OCI-LY3 (cell line): ENCODE data around the gene CCT3.

Experiments
- H2AFZ ChIP-seq: fragments of 200-600, 300-600 bp; shearing (Covaris generic); 2 replicates; pipeline ENCODE4 v1.6.0; 2014; ENCODE audit warnings: antibody characterized with exemption, low read depth, low read length
- H3K27ac ChIP-seq: fragments of 200-600, 300-600 bp; sonication (generic); 2 replicates; pipeline ENCODE4 v1.5.1; 2014; ENCODE audit warnings: mild to moderate bottlenecking, low read length, moderate library complexity, mixed read lengths
- H3K27me3 ChIP-seq: fragments of 200-600, 300-600 bp; sonication (generic); 2 replicates; pipeline ENCODE4 v1.6.1; 2014; ENCODE audit warnings: low read depth, low read length, mixed read lengths
- H3K36me3 ChIP-seq: fragments of 200-600, 300-600 bp; sonication (generic); replicated peaks from 2 replicates; pipeline ENCODE3; 2014; ENCODE audit warnings: low read depth, low read length, mixed read lengths
- H3K4me1 ChIP-seq: fragments of 300-600, 200-600 bp; sonication (generic); 2 replicates; pipeline ENCODE4 v1.6.1; 2014; ENCODE audit warnings: low read length, mixed read lengths
- H3K4me2 ChIP-seq: fragments of 200-600, 300-600 bp; sonication (generic); 2 replicates; pipeline ENCODE4 v1.6.1; 2014; ENCODE audit warnings: low read length, mixed read lengths
- H3K4me3 ChIP-seq: fragments of 300-600, 200-600 bp; sonication (generic); 2 replicates; pipeline ENCODE4 v1.5.1; 2014; ENCODE audit warnings: antibody characterized with exemption, mild to moderate bottlenecking, low read length, moderate library complexity
- H3K79me2 ChIP-seq: fragments of 300-600, 200-600 bp; shearing (Covaris generic); 2 replicates; pipeline ENCODE4 v1.6.1; 2014; ENCODE audit warnings: mild to moderate bottlenecking, low read length, mixed read lengths
- H3K9ac ChIP-seq: fragments of 300-600, 200-600 bp; shearing (Covaris generic); 2 replicates; pipeline ENCODE4 v1.6.0; 2014; ENCODE audit warnings: mild to moderate bottlenecking, low read length, moderate library complexity
- H3K9me3 ChIP-seq: fragments of 200-600, 300-600 bp; shearing (Covaris generic); 2 replicates; pipeline ENCODE4 v1.6.1; 2014; ENCODE audit warnings: low read length, mixed read lengths; ENCODE audit not compliant: insufficient read depth
- H4K20me1 ChIP-seq: fragments of 200-600, 300-600 bp; sonication (generic); 2 replicates; pipeline ENCODE4 v1.6.1; 2016; ENCODE audit warnings: low read length, mixed read lengths; ENCODE audit not compliant: insufficient read depth
- CTCF ChIP-seq: fragments of 200-600, 300-600 bp; sonication (generic); IDR thresholded peaks from 2 replicates; pipeline ENCODE4 v1.5.1; 2014; ENCODE audit warnings: antibody characterized with exemption, low read length, low read depth
- EZH2phosphoT487 ChIP-seq: fragments of 200-600 bp; shearing (Covaris generic); IDR thresholded peaks from 2 replicates; pipeline ENCODE4 v1.6.1; 2018; ENCODE audit warnings: antibody characterized with exemption, mixed run types, low read depth

Gene CCT3

GRCh38 chr1:156308078-156308477 is 30.0 kb downstream of the CCT3 start:
- no peak overlapping the region for H3K27ac ChIP-seq
- no peaks in the 10 kb centered on the region for H4K20me1 ChIP-seq
- no peak overlapping the region for H3K9ac ChIP-seq
- H3K36me3 ChIP-seq, result peaks cover 52% of the 10 kb centered on the region
- no peaks in the 10 kb centered on the region for H3K9me3 ChIP-seq
- no peak overlapping the region for H3K4me3 ChIP-seq
- no peak overlapping the region for H3K4me2 ChIP-seq
- no peak overlapping the region for H2AFZ ChIP-seq
- H3K79me2 ChIP-seq, result no peaks in the 10 kb centered on the region
- H3K27me3 ChIP-seq, result no peaks in the 10 kb centered on the region
- TF ChIP-seq CTCF (no peak), EZH2phosphoT487 (no peak)
- H3K4me1 ChIP-seq, result no peaks in the 10 kb centered on the region

GRCh38 chr1:156305215-156305614 is 32.9 kb downstream of the CCT3 start:
- no peaks in the 10 kb centered on the region for H3K4me1 ChIP-seq
- no peaks in the 10 kb centered on the region for H3K79me2 ChIP-seq
- H3K36me3 ChIP-seq, result peaks cover 36% of the 10 kb centered on the region
- no peaks in the 10 kb centered on the region for H4K20me1 ChIP-seq
- no peaks in the 10 kb centered on the region for H3K9me3 ChIP-seq
- no peak overlapping the region for H3K4me2 ChIP-seq
- no peak overlapping the region for H2AFZ ChIP-seq
- no peak for TF ChIP-seq CTCF
- no peaks in the 10 kb centered on the region for H3K27me3 ChIP-seq
- no peak overlapping the region for H3K27ac ChIP-seq
- no peak overlapping the region for H3K9ac ChIP-seq
- no peak overlapping the region for H3K4me3 ChIP-seq

- no peak overlapping the region for H2AFZ ChIP-seq
- H3K27ac ChIP-seq, result no peak overlapping the region
- H3K4me2 ChIP-seq, result no peak overlapping the region
- no peak overlapping the region for H3K4me3 ChIP-seq
- no peaks in the 10 kb centered on the region for H3K4me1 ChIP-seq
- no peak overlapping the region for H3K9ac ChIP-seq
- no peaks in the 10 kb centered on the region for H3K27me3 ChIP-seq
- no peak for TF ChIP-seq CTCF
- TF ChIP-seq EZH2phosphoT487, result no peak
- H3K9me3 ChIP-seq, result no peaks in the 10 kb centered on the region
- no peaks in the 10 kb centered on the region for H3K79me2 ChIP-seq
- H4K20me1 ChIP-seq, result no peaks in the 10 kb centered on the region
- H3K36me3 ChIP-seq, result peaks cover 23% of the 10 kb centered on the region
These were observed 34.9 kb downstream of the CCT3 start for GRCh38 chr1:156303241-156303640.

GRCh38 chr1:156298852-156299357 is 39.2 kb downstream of the CCT3 start, which contains the start of gene VHLL:
VHLL (minus strand) TSS chr1:156299307; CDS start chr1:156299189, 118 bp downstream.
- H3K4me3 ChIP-seq, result no peak within 1 kb of the TSS
- H4K20me1 ChIP-seq, result no peaks in the 10 kb centered on the region
- no peaks in the 10 kb centered on the region for H3K27me3 ChIP-seq
- H2AFZ ChIP-seq, result no peak within 1 kb of the TSS
- H3K4me1 ChIP-seq, result peaks cover 11% of the 10 kb centered on the region
- no peaks in the 10 kb centered on the region; the same call in 1 of the 2 replicates for H3K79me2 ChIP-seq
- TF ChIP-seq EZH2phosphoT487 (no peak), CTCF (no peak)
- H3K9me3 ChIP-seq, result no peaks in the 10 kb centered on the region
- H3K27ac ChIP-seq, result no peak within 1 kb of the TSS
- no peak within 1 kb of the TSS for H3K4me2 ChIP-seq
- peaks cover 12% of the 10 kb centered on the region for H3K36me3 ChIP-seq
- no peak within 1 kb of the TSS for H3K9ac ChIP-seq
